ENCODE data around the gene CYP20A1.
"Not testable (repeated sequence)": the region's sequence is repeated elsewhere in the genome, so short reads cannot be mapped to it uniquely, and the experiment has no call there.

The CYP20A1 gene

DNA sequence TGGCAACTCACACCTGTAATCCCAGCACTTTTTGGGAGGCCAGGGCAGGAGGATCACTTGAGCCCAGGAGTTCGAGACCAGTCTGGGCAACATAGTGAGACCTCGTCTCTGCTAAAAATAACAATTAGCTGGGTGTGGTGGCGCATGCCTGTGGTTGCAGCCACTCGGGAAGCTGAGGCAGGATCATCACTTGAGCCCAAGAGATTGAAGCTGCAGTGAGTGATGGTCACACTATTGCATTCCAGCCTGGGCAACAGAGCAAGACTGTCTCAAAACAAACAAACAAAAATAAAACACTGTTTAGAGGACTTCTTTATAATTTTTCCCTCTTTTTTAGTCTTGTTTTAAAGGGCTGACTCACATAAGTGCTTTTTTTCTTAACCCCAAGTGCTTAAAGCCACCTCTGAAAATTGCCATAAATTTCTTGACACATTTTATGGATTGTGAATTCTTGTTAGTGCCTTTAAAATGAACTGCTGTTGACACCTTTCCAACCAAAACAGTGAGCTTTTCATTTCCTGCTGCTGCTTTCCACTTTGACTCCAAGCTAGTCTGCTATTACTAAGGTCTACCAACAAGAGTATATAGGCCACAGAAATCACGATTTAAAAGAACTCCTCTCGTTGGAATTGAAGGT, 41.7 kb downstream of the CYP20A1 start:
- DNase-seq (ENCODE audit: low read depth in 2 of 2), result no peak

- DNase-seq (ENCODE audit: low read depth in 2 of 2), result no peak
These were observed 43.3 kb downstream of the CYP20A1 start for GRCh38 chr2:203282101-203282500.

DNA sequence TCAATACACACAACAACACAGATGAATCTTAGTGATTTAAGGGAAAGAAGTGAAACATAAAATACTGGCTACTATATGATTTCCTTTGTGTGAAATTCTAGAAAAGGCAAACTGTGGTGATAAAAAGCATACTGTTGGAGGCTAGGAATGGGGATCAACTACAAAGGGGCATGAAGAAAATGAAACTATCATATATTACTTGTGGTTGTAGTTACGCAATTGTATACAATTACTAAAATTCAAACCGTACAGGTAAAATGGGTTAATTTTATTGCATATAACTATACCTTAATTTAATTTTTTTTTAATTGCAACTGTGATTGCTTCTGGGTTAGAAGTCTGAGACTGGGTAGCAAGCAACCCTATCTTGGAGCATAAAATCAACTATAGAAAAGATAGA, 47.7 kb downstream of the CYP20A1 start:
- no peak for DNase-seq (ENCODE audit: low read depth in 2 of 2)

DNA sequence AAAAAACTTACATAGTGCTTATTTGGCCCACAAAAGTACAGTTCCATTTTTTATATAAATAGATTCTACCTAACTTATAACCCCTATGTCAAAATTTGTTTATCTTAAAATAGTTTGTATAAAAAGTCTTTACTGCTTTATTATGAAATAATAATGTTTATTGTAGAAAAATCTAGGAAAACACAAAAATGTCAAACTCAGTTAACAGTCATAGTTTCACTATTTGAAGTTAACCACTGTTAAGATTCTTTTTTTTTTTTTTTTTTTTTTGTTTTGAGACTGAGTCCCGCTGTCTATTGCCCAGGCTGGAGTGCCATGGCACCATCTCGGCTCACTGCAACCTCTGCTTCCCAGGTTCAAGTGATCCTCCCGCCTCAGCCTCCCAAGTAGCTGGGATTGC, 62.8 kb downstream of the CYP20A1 start:
- no peak for DNase-seq (ENCODE audit: low read depth in 2 of 2)

DNA sequence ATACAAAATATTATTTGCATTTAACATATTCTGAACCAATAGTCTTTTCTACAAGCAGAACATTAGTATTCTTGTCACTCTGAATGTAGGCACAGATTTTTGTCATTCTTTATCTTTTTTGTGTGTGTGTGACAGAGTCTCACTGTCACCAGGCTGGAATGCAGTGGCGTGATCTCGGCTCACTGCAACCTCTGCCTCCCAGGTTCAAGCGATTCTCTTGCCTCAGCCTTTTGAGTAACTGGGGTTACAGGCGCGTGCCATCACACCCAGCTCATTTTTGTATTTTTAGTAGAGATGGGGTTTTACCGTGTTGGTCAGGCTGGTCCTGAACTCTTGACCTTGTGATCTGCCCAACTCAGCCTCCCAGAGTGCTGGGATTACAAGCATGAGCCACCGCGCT, 63.8 kb downstream of the CYP20A1 start:
- DNase-seq (ENCODE audit: low read depth in 2 of 2), result not testable (repeated sequence)

GRCh38 chr2:203310688-203311436, 72.0 kb downstream of the CYP20A1 start:
- DNase-seq (ENCODE audit: low read depth in 2 of 2), result no peak

- DNase-seq (ENCODE audit: low read depth in 2 of 2), result no peak
These were observed 87.5 kb downstream of the CYP20A1 start for GRCh38 chr2:203326356-203326755.

DNA sequence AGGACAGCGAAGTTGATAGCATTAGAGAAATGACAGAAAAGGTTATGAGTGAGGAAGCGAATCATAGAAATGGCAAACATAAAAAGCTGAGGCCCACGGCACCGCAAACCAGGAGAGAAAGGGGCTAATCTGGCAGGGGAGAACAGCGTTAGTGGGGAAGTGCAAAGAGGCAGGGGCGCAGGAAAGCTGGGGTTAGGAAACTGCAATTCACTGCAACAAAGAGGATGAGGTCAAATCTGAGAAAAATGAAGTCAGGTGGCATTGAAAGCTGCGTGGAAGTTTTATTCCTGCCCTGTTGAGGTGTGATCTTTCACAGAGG, 88.7 kb downstream of the CYP20A1 start:
- DNase-seq (ENCODE audit: low read depth in 2 of 2), result no peak

GRCh38 chr2:203327901-203328759, 89.3 kb downstream of the CYP20A1 start, which contains the start of gene ABI2:
Gene ABI2 (plus strand): TSS chr2:203328394. CDS start chr2:203328515, 121 bp downstream.
- DNase-seq (ENCODE audit: low read depth in 2 of 2), result peak; percentile 29 to 42

DNA sequence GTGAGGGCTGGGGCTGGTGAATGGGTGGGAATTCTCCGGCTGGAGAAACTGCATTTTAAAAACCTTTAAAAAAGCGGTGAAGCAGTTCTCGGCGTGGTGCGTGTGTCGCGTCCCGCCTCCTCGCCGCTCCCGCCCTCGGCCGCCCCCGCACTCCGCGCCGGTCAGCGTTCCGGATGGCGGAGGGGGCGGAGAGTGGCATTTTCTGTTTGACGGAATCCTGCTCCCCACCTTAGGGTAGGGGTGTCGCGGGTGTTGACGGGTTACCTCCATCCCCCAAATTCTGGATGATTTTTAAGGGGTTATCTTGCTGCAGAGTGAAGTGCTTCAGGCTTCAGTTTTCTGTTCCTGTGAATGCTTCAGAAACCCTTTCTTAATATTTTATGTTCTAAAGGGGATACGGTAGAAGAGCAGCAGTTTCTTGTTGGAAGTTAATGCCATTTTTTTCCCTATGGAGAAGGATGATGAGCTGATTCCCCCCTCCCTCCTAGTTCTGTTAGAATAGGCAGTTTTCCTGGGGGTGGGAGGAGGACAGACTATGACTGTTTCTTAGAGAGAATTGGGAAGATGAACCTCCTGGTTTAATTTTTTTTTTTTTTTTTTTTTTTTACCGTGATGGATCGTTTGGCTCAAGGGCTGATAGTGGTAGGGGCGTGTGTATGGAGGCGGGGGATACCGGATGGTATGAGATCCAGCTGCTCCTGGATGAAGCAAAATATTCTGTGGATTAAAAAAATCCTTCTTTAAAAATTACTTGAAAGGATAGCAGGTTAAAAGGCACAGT, 90.1 kb downstream of the CYP20A1 start:
- DNase-seq (ENCODE audit: low read depth in 2 of 2), result peak; percentile 7 to 9

DNA sequence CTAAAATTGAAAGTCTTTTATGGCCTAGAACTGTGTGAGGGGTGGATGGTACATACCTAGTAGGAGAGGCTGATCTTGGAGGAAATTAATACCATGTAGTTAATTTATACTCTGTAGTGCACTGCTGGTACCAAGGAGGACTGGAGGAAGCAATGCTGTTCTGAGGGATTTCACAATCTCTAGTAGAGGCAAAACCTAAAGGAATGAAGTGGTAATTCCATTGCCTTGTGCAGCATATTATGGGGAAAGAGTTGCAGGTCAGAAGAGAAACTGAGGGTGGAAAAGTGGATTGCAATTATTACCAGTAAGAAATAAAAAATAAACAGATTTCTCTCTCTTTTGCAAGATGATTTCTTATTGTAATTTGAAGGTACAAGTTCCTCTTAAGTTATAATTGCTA, 91.6 kb downstream of the CYP20A1 start:
- no peak for DNase-seq (ENCODE audit: low read depth in 2 of 2)

GRCh38 chr2:203338322-203338721, 99.5 kb downstream of the CYP20A1 start:
- no peak for DNase-seq (ENCODE audit: low read depth in 2 of 2)

- no peak for DNase-seq (ENCODE audit: low read depth in 2 of 2)
These were observed 102.1 kb downstream of the CYP20A1 start for GRCh38 chr2:203340791-203341487.

DNA sequence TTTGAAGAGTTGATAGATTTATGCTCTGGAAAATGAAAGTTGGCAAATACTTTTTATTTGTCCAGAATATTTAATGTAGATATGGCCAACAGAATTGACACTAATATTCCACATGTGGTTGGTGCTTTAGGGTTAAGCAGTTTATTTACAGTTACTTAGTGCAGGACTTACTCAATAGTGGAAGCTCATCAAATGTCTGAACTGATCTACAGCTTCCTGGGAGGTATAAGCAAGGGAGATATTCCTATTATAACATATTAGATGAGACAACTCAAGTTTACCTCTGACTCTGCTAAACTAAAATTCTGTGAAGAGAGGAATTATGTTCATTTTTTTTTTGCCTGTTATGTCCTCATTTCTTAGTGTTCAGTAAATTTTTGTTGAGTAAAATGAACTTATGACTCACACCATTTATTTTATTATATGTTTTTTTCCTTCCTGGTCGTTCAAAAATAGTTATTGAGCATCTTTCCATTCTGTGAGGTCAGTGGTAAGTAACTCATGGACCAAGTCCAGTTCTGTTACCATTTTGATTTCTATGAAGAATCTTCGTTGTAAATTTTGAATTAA, 103.0 kb downstream of the CYP20A1 start:
- no peak for DNase-seq (ENCODE audit: low read depth in 2 of 2)

DNA sequence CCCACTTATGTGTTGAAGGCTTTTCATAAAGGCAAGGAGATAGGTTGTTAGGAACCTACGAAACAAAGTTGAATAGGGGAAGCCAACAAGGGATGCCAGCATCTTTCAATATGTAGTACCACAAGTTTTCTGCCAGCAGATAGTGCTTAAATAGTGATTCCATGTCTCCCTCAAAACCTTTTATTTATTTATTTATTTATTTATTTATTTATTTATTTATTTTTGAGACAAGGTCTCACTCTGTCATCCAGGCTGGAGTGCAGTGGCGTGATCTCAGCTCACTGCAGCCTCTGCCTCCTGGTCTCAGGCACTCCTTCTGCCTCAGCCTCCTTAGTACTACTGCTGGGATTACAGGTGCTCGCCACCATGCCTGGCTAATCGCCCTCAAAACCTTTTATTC, 103.6 kb downstream of the CYP20A1 start:
- DNase-seq (ENCODE audit: low read depth in 2 of 2), result not testable (repeated sequence)

DNA sequence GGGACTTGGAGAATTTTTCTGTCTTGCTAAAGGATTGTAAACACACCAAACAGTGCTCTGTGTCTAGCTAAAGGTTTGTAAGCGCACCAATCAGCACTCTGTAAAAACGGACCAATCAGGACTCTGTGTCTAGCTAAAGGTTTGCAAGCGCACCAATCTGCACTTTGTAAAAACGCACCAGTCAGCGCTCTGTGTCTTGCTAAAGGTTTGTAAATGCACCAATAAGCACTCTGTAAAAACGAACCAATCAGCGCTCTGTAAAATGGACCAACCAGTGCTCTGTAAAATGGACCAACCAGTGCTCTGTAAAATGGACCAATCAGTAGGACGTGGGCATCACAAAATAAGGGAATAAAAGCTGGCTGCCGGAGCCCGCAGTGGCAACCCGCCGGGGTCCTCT, 105.8 kb downstream of the CYP20A1 start:
- DNase-seq (ENCODE audit: low read depth in 2 of 2), result no peak

DNA sequence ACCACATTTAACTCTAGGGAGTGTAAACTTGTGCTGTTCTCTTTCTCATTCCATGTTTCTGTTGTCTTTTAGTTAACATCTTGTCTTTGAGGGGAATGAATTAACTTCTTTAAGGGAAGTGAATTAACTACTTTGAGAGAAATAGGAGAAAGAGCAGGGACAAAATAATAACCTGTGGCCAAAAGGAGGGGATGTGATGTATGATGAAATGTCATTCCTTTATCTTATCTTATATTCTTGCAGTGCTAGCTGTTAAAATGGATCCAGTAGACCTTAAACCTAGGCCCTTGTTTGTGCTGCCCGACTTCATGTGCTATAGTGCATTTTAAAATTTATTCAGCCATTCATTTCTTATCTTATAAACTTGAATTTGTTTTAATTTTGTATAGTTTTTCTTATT, 107.8 kb downstream of the CYP20A1 start:
- DNase-seq (ENCODE audit: low read depth in 2 of 2), result no peak

GRCh38 chr2:203347375-203347774, 108.6 kb downstream of the CYP20A1 start:
- no peak for DNase-seq (ENCODE audit: low read depth in 2 of 2)

GRCh38 chr2:203352604-203353255, 113.9 kb downstream of the CYP20A1 start:
- DNase-seq (ENCODE audit: low read depth in 2 of 2), result no peak

DNA sequence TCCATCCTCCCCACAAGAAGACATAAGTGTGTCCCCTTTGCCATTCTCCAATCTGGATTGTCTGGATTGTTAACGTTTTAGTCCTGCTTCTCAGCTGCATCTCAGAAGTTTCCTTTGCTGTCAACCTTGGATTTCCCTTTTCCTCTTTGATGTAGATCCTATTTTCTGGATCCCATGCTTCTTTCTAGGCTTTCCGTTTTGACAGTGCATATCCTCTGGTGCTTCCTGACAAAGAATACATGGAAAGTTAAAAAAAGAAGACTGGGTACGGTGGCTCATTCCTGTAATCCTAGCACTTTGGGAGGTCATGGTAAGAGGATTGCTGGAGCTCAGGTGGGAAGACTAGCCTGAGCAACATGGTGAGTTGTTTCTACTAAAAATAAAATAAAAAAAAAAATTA, 116.1 kb downstream of the CYP20A1 start:
- no peak for DNase-seq (ENCODE audit: low read depth in 2 of 2)
